Middle frontal gyrus (tissue), 1 donor: ENCODE measurements around the gene ADD2.

ENCODE experiments used
- DNase-seq: peaks from one replicate; pipeline ENCODE4 v3.0.0-alpha.2; 2015; ENCODE audit warnings: low spot score; ENCODE audit errors: extremely low spot score

Gene ADD2

DNA sequence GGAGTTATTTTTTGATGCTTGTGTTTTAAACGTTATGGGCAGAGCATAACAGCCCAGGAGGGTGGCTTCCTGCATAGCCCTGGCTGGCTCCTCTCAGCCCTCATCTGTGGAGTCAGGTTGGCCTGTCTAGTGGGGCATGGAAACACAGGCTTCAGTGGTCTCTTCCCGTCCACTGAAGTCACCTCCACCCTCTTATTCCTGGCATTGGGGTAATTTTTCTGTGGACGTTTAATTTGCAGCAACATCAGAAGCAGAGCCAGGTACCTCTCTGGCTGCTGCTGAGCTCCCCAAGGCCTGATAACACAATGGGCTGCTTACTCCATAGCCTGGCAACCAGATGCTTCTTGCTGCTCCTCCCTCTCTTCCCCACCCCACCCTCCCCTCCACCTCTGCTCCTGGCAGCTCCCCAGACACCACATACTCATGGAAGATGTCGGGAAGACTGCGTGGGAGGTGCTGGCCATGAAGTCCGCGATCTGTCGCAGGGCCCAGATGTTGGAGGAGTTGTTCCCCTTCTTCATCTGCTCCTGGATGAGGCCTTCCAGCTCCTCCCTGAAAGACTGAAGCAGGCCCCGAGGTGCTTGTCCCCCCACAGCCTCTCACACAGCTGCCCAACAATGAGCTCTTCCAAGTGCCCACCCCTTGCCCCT lies 64.0 kb downstream of the ADD2 start:
- peak; percentile 35 for DNase-seq

DNA sequence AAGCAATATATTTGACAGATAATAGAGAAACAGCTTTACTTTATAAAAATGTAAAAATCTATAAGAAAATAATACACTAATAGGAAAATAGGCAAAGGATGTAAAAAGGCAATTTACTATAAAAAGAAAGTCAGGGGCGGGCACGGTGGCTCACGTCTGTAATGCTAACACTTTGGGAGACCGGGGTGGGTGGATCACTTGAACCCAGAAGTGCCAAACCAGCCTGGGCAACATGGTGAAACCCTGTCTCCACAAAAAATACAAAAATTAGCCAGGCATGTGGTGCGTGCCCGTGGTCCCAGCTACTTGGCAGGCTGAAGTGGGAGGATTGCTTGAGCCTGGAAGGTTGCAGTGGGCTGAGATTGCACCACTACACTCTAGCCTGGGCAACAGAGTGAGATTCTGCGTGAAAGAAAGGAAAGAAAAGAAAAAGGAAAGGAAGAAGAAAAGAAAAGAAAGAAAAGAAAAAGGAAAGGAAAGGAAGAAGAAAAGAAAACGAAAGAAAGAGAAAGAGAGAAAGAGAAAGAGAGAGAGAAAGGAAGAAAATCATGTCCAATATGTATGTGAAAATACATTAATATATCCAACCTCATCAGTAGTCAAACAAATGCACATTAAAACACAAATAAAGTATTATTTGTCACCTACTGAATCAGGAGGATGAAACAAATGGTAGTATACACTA lies 65.1 kb downstream of the ADD2 start:
- no peak for DNase-seq

DNA sequence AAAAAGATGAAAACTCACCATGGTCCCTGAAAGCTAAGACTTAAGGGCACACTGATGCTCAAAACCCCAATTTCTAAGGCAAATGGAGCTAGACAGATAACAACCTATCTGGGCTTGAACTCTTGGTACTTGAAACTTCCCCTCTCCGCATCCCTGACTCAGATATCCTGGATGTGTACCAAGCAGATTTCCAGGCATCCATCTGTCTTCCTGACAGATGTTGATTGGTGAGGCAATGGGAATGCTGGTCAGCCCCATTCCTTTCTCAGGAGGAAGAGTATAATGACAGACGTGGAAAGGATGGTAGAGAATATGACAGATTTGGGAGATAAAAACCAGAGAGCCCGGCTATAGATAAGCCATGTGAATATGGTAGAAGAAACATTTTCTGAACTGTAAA lies 69.2 kb downstream of the ADD2 start:
- DNase-seq: no peak

DNA sequence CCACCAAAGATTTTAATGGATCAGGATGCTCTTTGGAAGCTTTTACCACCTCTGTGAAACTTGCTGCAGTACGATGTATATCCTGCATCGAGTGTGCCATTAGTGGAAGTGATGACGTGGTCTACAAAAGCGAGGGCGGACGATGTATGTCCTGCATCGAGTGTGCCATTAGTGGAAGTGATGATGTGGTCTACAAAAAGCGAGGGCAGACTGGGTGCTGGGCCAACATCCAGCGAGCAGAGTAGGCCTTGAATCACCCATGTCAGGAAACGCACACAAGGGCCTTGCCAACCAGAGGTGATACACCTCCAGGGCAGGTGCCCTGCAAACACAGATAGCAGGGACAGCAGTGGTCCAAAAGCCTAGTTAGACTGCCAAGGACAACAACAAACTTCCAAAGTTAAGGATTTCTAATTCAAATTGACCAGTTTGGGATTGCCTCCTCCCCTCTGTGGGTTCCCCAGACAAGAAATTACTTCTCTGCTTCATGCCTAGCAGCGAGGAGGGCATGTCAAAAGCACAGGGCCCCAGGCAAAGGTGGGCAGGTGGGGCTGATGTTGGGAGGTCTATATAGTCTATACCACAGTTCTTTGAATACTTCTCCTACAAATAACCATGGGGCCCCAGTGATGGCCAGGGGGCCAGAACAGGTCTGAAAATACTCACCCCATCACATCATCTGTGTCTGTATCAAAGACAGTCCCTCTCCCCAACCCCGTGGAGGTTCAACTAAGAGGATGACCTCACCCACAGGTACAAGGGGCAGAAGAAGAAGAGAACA lies 70.2 kb downstream of the ADD2 start:
- no peak for DNase-seq

DNA sequence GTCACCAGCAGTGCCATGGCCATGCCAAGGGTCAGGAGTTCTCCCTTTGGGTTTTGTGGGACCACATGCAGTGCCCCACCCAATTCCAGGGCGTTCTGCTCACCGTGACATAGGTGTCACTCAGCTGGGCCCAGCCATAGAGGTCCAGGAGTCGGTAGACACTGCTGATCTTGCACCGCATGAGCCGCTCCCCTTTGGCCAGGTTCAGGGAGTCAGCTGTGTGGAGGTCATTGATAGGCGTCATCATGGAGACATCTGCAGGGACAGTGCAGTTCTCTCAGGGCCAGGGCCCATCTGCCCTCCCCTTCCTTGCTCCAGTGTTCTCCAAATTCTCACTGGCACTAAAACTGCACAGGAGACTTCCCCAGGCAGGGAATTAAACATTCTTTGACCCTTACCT lies 71.9 kb downstream of the ADD2 start:
- no peak for DNase-seq

DNA sequence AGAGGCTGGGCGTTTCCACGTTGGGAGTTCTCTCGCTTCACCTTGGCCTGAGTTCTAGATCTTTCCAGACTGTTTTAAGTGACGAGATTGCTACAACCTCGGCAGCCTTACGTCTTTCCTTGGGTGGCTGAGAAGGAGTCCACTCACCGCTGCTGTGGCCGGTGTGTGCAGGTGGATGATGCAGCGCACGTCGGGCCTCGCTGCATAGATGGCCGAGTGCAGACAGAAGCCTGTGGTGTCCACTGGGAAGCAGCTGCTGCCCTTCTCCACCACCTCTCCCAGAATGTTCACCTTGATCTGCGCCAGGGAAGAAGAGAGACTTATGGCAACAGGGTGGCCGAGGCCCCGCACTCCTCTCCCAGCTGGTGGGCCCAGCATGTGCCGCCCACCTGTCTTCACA lies 75.7 kb downstream of the ADD2 start:
- no peak for DNase-seq

DNA sequence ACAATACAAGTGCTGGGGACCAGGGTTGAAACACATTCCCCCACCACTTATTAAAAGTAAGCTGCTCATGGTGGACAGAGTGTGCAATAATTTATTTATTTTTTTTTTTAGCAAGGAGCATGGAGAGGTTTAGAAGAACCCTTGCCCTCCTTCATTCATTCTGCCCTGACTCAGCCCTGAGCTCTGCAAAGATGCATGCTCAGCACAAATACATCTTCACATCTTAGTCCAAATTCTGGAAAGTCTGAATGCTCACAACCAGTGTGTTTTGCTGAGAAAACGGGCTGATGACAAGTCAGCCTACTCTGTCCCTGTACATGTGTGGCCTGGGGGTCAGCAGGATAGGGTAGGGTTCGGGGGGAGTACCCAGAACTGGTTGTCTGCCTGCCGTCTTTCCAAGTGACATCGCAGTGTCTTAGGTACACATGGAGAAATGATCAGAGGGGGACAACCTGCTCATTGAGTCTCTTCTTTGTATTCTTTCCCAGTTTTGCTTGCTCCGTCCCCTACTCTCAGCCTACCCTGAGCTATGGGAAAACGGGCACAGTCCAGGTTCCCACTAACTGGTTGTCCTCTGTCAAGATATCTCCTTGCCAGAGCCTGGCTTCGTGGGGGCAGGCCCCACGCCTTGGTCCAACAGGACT lies 76.4 kb downstream of the ADD2 start:
- DNase-seq: no peak

DNA sequence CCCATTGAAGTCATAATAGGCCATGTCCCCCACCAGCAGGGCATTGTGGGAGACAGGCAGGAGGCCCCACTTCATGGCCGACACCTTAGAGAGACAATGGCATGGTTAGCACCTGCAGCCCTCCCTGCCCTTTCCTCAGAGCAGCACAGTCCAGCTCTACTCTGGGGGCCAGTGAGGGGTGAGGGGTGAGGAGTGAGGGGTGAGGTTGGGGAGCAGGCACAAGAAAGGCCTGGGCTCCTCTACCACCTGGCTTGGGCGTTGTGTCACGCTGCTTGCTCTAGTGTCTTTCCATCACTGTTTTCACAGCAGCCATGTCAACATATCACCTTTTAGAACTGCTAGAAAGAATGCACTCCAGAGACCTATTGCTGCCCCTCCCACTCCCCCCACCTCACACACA lies 77.2 kb downstream of the ADD2 start:
- no peak for DNase-seq

DNA sequence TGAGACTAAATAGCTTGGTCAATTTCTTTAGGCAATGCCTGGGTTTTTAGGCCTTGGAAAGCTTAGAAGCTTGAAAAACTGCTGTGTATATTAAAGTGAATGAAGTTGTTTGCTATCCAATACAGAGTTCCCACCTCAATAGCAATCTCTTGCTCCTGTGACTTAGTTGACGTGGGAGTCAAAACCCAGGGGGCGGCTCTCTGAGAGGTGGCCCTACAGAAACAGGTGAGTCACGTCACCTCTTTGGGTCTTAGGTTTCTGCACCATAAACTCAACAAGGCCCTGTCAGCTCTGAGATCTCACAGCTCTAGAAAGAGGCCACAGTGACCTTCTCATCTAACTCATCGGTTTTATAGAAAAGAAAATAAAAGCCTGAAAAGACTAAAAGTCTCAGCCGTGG lies 79.6 kb downstream of the ADD2 start:
- no peak for DNase-seq

DNA sequence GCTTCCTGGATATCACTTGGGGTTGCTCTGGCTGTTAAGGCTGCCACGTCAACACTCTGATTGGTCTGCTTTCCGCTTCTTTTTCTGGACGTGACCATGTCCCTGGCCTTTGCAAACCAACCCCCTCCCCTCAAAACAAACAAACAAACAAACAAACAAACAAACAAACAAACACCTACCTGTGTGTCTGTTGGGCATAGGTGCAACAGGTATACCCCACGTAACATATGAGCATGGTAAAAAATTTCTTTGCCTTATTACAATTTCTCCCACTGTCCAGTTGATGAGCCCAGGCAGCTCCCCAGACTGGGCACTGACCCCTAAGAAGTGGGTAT lies 80.6 kb downstream of the ADD2 start:
- no peak for DNase-seq

DNA sequence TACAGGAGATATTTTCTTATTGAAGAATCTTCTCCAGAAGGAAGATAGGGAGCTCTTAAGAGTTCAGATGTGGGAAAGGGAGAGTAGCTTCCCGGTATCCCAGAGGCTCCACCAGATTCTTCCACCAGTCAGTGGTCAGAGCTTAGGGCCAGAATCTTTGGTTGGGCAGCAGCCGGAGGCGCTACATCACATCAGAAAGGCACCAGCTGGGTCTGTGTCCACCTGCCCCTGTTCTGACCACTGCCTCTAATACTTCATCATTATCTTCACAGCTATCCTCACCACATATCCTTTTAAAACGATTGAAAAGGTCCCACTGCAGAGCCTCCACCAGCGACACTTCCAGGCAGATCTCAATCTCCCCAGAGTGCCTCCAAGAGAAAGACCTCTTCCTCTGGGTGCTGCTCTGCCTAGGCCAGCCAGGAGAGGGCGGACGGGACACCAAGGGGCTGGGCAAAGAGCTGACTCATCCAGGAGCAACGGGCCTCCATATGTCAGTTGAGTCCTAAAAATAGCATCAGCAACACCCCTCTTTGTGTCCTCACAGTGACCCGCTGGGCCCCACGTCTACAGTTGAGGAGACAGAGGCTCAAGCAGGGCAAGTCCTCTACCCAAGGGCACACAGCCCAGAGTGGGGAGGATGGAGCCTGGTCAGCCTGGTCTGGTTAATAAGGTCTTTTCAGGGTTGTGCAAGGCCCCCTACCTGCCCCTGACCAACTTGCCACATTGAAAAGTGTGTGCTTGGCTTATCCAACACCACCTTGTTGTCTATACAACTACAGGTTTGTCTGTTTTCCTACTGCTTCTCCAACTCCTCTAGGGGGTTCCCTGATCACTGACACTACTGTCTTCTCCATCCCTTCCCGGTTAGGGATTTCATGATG lies 81.2 kb downstream of the ADD2 start:
- DNase-seq: no peak

DNA sequence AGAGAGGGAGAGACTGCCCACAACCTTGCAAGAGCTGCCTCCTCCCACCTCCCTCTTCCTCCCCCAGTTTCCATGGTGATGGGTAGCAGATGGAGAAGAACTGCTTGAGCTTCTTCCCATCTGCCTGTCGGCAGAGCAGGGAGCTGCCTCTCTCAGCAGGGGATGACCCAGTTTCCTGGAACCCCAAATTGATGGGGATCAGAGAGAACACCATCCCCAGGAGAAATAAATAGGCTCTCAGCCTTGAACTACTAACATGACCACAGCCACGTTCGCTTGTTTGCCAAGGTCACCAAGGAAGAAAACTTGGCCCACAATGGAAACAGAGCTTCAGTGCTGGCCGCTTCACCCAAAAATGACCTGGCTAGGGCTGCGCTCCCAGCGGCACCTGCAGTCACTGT lies 82.2 kb downstream of the ADD2 start:
- peak; percentile 33 for DNase-seq

DNA sequence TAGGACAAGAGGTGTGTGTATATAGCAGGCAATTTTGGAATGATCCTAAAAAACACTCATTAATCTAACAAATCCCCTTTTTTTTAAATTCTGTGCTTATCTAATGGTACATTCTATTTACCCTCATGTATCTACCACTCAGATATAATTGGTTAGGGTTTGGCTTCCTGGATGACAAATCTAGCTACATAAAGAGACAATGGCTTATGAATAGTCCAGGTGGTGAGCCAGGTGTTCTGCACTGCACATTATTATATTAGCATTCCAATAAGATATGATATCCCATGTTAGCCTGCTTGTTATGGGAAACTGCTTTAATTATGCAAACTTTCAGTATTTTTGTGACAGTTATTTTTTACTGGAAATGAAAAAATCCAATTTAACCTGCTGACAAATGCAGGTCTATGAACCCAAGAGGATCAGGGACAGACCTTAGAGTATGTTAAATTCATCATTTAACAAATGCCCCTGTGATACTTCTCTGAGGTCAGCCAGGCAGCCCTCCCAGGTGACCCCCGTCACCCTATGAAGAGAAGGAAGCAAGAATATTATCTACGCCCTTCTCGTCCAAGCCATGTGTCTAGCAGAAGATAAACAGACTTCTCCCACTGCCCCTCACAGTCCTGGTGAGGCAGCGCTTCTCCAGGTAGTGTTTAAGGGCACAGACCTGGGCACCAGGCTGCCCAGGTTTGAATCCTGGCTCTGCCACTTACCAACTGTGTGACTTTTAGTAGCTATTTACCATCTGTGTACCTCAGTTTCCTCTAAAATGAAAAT lies 83.0 kb downstream of the ADD2 start:
- DNase-seq: no peak

DNA sequence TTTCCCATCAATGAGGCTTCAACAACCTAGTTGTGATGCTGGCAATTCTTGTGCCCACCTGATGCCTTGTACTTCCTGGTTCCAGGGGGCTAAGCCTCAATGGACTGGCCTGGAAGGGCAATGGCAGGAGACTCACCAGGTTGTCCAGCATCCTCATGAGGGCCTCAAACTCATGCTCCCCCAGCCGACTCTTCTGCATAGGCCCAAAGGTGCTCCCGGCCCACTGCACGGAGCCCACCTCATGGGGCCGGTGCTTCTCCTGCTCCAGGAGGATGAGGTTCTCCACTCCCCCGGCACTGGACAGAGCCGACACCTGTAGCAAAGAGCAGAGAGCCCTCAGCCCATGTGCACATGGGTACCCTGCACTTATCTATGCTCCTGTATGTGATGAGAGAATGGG lies 84.5 kb downstream of the ADD2 start:
- DNase-seq: no peak

DNA sequence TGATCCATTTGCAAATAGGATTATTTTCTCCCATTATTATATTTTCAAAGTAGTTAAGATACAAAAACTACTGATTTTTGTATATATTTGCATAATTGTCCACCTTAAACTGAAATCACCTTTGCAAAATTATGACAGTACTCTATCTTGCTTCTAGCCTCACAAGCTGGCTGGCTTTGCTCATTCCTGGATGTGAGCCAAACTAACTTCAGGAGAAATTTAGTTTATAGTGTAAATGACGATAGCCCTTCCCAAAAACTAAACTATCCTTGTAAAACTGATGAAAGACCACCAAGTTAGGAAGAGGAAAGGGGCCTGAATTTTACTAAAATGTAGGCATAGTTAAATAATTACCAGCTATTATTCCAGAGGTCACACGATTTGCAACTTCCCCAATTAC lies 87.3 kb downstream of the ADD2 start:
- no peak for DNase-seq

DNA sequence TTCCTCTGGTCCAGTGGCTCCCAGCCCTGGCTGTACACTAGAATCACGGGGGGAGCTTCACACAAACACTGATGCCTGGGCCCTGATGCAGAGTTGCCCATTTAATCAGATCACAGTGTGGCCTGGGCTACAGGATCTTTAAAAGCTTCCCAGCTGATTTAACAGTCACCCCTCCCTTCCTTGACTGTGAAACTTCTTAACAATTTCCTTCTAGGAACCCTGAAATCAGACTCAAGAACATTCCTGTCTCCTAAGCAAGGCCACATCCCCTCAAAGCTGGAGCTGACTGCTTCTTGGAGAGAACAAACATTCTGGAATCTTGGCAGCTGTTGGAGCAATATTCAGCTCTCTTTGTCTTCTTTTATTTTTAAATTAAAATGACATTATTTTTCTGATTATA lies 88.7 kb downstream of the ADD2 start:
- no peak for DNase-seq

DNA sequence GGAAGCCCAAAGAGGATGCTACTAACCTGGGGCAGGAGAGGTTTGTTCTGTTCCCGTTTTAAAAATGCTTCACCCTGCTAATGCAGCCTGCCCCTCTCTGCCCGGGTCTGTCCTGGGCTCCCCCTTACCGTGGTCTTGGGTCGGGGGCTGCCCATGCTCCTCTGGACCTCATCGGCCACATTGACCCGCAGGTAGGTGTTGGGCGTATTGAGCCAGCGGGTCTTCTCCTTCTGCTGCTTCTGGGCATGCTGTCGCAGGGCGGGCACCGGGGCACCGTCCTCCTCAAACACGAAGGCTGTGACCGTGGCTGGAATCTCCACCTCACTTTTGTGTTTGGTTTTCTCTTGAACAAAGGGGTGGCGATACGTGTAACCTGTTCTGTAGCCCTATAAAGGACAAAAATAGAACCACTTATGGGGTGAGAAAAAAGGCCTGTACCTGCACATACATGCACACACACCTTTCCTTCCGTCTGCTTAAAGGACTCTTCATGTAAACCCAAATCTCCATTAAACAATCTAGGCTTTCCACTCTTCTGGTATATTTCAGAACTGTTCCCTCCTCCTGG lies 89.3 kb downstream of the ADD2 start:
- no peak for DNase-seq

DNA sequence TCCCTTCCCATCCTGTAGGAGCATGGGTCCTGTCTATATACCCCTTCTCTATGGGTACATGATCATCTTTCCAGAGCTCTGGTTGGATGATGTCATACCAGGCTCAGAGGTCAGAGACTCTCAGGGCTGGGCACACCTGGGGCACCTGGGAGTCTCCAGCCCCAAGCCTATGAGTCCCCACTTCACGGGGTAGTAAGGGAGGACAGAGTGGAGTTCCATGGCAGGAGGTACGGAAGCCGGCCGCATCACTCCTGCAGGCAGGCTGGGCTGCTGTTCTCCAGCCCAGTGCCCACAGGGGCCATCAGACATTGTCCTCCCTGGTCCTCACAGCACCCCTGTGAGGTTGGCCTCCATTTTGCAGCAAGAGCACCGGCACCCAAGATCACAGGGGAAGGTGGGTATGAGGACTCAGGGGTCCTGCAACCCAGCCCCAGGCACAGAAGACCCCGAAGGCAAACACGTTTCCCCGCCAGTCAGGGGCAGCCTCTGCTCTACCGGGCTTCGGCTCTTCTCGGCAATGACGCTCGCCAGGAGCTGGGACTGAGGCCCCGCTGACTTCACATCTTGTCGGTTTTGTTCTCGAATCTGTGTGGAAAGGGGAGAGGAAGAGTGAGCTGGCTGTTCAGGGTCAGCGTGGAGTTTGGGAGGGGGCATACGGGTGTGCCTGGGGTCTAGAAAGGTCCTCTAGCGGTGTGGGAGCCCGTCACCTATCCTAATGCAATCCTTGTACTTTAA lies 91.5 kb downstream of the ADD2 start:
- no peak for DNase-seq

DNA sequence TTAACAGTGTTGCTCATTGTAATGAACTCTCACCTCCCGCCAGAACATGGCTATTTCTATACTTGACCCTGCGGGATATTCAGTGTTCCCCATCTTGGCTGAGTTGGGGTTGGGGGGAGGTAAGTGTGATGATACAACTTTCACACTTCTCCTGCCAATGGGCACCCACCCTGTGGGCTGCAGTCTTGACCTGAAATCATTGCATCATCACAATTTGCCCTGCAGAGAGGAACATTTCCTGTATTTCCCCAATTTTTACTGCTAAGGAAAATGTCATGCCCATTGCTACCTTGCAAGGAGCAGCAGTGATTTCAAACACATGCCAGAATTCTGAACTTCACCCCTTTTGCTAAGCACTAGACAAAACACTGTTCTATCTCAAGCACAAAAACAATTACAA lies 92.1 kb downstream of the ADD2 start:
- DNase-seq: no peak
